ENCODE results near the gene EPHA10.

DNA sequence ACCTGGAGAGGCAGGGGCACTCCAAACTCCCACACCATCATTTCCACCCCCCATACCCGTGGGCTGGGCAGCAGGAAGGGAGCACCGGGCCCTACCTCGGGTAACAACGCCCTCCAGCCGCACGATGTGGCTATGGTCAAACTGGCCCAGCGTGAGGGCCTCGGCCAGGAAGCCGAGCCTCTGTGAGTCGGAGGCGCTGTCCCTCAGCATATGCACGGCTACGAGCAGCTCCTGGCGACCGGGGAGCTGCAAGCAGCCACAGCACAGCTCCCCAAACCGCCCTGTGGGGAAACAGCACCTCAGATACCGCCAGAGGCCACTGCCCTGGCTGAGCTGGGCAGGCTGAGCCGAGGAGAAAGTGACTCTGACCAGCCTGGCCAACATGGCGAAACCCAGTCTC is 43.4 kb downstream of the EPHA10 start:
- TF ChIP-seq ZNF274 (IDR thresholded peaks at IDR 0.05; ENCODE audit: low read depth, low read length) (no peak), YY1 (IDR thresholded peaks at IDR 0.05; ENCODE audit: insufficient read depth, insufficient read length) (no peak)

Measured in NT2/D1 (cell line).